ENCODE data around the gene GAMT.

GRCh38 chr19:1366296-1366695 lies 35.0 kb downstream of the GAMT start:
- TF ChIP-seq, protein P1, sequence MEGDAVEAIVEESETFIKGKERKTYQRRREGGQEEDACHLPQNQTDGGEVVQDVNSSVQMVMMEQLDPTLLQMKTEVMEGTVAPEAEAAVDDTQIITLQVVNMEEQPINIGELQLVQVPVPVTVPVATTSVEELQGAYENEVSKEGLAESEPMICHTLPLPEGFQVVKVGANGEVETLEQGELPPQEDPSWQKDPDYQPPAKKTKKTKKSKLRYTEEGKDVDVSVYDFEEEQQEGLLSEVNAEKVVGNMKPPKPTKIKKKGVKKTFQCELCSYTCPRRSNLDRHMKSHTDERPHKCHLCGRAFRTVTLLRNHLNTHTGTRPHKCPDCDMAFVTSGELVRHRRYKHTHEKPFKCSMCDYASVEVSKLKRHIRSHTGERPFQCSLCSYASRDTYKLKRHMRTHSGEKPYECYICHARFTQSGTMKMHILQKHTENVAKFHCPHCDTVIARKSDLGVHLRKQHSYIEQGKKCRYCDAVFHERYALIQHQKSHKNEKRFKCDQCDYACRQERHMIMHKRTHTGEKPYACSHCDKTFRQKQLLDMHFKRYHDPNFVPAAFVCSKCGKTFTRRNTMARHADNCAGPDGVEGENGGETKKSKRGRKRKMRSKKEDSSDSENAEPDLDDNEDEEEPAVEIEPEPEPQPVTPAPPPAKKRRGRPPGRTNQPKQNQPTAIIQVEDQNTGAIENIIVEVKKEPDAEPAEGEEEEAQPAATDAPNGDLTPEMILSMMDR (IDR thresholded peaks at IDR 0.05), result no peak
- no peak for TF ChIP-seq ZFX (IDR thresholded peaks at IDR 0.05; ENCODE audit: borderline replicate concordance)

Data from 22Rv1 (cell line).